Epithelial cell of prostate (primary cell): Measurements from ENCODE around the gene SLC35G6.

ENCODE experiments used
- DNase-seq: peaks from one replicate; pipeline ENCODE4 v3.0.0-alpha.2; 2011; ENCODE audit warnings: low read depth, low spot score
- H3K27ac ChIP-seq: fragments of 450-650 bp; 2 replicates; pipeline ENCODE4 v1.5.1; 2017; ENCODE audit warnings: mild to moderate bottlenecking

The SLC35G6 gene

GRCh38 chr17:7497636-7498035 lies 16.4 kb downstream of the SLC35G6 start:
- DNase-seq, result no peak
- no peak overlapping the region for H3K27ac ChIP-seq

GRCh38 chr17:7499161-7499560 lies 17.9 kb downstream of the SLC35G6 start:
- DNase-seq, result no peak
- H3K27ac ChIP-seq, result no peak overlapping the region

GRCh38 chr17:7501729-7502128 lies 20.5 kb downstream of the SLC35G6 start:
- H3K27ac ChIP-seq, result no peak overlapping the region
- no peak for DNase-seq

GRCh38 chr17:7502171-7502847 lies 21.1 kb downstream of the SLC35G6 start:
- no peak overlapping the region for H3K27ac ChIP-seq
- no peak for DNase-seq

- DNase-seq, result no peak
- no peak overlapping the region for H3K27ac ChIP-seq
Measured at GRCh38 chr17:7502987-7503386, 21.7 kb downstream of the SLC35G6 start.

GRCh38 chr17:7503521-7503920 lies 22.3 kb downstream of the SLC35G6 start:
- no peak overlapping the region for H3K27ac ChIP-seq
- no peak for DNase-seq

GRCh38 chr17:7508145-7508544 lies 26.9 kb downstream of the SLC35G6 start:
- no peak overlapping the region for H3K27ac ChIP-seq
- DNase-seq, result no peak

GRCh38 chr17:7508846-7509245 lies 27.6 kb downstream of the SLC35G6 start:
- no peak overlapping the region for H3K27ac ChIP-seq
- DNase-seq, result no peak

- no peak for DNase-seq
- no peak overlapping the region for H3K27ac ChIP-seq
Measured at GRCh38 chr17:7509937-7510336, 28.7 kb downstream of the SLC35G6 start.

GRCh38 chr17:7511108-7511507 lies 29.9 kb downstream of the SLC35G6 start:
- no peak overlapping the region for H3K27ac ChIP-seq
- DNase-seq, result no peak

- no peak overlapping the region for H3K27ac ChIP-seq
- no peak for DNase-seq
Measured at GRCh38 chr17:7512105-7512504, 30.9 kb downstream of the SLC35G6 start.

GRCh38 chr17:7512824-7513540 lies 31.7 kb downstream of the SLC35G6 start:
- H3K27ac ChIP-seq, result no peak overlapping the region
- DNase-seq, result no peak

- no peak for DNase-seq
- no peak overlapping the region for H3K27ac ChIP-seq
Measured at GRCh38 chr17:7513850-7514419, 32.7 kb downstream of the SLC35G6 start.

- H3K27ac ChIP-seq, result no peak overlapping the region
- no peak for DNase-seq
Measured at GRCh38 chr17:7515911-7516610, 34.8 kb downstream of the SLC35G6 start.

- no peak for DNase-seq
- H3K27ac ChIP-seq, result no peak overlapping the region
Measured at GRCh38 chr17:7523033-7523432, 41.8 kb downstream of the SLC35G6 start.

- no peak for DNase-seq
- H3K27ac ChIP-seq, result no peak overlapping the region
Measured at GRCh38 chr17:7528842-7529241, 47.6 kb downstream of the SLC35G6 start.

GRCh38 chr17:7530023-7530900 lies 49.0 kb downstream of the SLC35G6 start:
- H3K27ac ChIP-seq, result no peak overlapping the region
- DNase-seq, result no peak
